ENCODE results near the gene RBM12. TPM values are rescaled to one million over a fixed set of nuclear protein-coding genes. Genes with fewer than 3 reads are reported as not detected.

Gene RBM12
- total and polyA plus RNA-seq, 2 donors (not counting 3 experiments of a cell fraction or from before 2014, with no cell fraction given) = 98.0 to 121 TPM

DNA sequence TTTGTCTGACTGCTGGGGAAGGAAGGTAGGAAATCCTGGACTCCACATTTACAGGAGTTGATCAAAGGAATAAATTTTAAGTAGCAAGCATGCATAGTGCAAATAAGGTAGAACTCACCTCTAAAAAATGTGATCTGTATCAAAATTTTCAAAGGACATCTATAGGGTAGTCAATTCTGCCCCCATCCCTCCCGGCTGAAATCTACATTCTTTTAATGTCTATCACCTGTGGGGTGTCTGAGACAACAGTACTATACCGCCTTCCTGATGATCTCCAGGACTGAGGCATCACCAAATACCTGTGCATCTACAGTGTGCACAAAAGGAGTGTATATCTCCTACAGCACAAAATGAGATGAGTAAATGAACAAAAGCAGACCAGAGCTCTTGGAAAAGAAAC lies 19.9 kb downstream of the RBM12 start:
- intact Hi-C loops (cut with micrococcal nuclease) = no loop called here
- no peak for DNase-seq (ENCODE audit: low read depth, low spot score)
- Histone ChIP-seq H3K9me1 (replicated peaks; ENCODE audit: control insufficient read depth, extremely low read depth, insufficient read depth, low read length) (no peaks in the 10 kb centered on the region), H3K79me2 (ENCODE audit: control insufficient read depth, insufficient read depth, low read length) (peaks cover 63% of the 10 kb centered on the region), H3K9ac (replicated peaks; ENCODE audit: extremely low read depth, insufficient read depth, low read length) (no peak overlapping the region), H3K36me3 (ENCODE audit: control insufficient read depth in 2 of 2, extremely low read depth in 1 of 2, insufficient read depth in 2 of 2, low read length in 2 of 2) (peaks cover 0 to 3% of the 10 kb centered on the region in 2 experiments), H3K4me1 (ENCODE audit: control insufficient read depth, extremely low read depth, insufficient read depth, low read length) (no peaks in the 10 kb centered on the region), H4K20me1 (replicated peaks; ENCODE audit: control insufficient read depth, extremely low read depth, insufficient read depth, low read length) (peaks cover 3% of the 10 kb centered on the region), H3K27ac (ENCODE audit: insufficient read depth, low read depth, low read length) (no peak overlapping the region), H3K4me2 (ENCODE audit: insufficient read depth, low read length) (no peak overlapping the region), H2AFZ (ENCODE audit: low read depth, low read length) (no peak overlapping the region), H3K27me3 (ENCODE audit: control insufficient read depth in 2 of 2, insufficient read depth in 2 of 2, low read length in 2 of 2) (no peaks in the 10 kb centered on the region), H3K9me3 (replicated peaks; ENCODE audit: control insufficient read depth, insufficient read depth, low read length) (no peaks in the 10 kb centered on the region), H3K4me3 (replicated peaks in 1 of 3; ENCODE audit: insufficient read depth in 1 of 3, low read depth in 1 of 3, low read length in 3 of 3) (no peak overlapping the region)
- no TSS peak for BruUV-seq (replicated peaks)
- dilution Hi-C loops (cut with MboI; ENCODE audit: extremely low pct_ligation_motif_present, low sequenced_read_pairs) = no loop called here
- FAIRE-seq = no peak
- TF ChIP-seq POLR2AphosphoS5 (IDR thresholded peaks at IDR 0.05; ENCODE audit: insufficient read depth, low read depth, low read length) (no peak), MYC (IDR thresholded peaks at IDR 0.05; ENCODE audit: low read depth, low read length) (no peak), JUN (IDR thresholded peaks at IDR 0.05; ENCODE audit: borderline replicate concordance, insufficient read depth, insufficient read length, low read depth) (no peak), EZH2 (IDR thresholded peaks at IDR 0.05; ENCODE audit: borderline replicate concordance, low read depth, low read length, severe bottlenecking) (no peak), POLR2A (IDR thresholded peaks at IDR 0.05; ENCODE audit: low read depth, low read length) (no peak), FOS (IDR thresholded peaks at IDR 0.05; ENCODE audit: borderline replicate concordance, insufficient read depth, low read length) (no peak), GATA2 (IDR thresholded peaks at IDR 0.05; ENCODE audit: insufficient read depth, insufficient read length, low read depth, low read length) (no peak)
- TF ChIP-seq, protein P1, sequence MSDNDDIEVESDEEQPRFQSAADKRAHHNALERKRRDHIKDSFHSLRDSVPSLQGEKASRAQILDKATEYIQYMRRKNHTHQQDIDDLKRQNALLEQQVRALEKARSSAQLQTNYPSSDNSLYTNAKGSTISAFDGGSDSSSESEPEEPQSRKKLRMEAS (IDR thresholded peaks at IDR 0.05; ENCODE audit: insufficient read depth, insufficient read length) = no peak
- TF ChIP-seq, protein P2, sequence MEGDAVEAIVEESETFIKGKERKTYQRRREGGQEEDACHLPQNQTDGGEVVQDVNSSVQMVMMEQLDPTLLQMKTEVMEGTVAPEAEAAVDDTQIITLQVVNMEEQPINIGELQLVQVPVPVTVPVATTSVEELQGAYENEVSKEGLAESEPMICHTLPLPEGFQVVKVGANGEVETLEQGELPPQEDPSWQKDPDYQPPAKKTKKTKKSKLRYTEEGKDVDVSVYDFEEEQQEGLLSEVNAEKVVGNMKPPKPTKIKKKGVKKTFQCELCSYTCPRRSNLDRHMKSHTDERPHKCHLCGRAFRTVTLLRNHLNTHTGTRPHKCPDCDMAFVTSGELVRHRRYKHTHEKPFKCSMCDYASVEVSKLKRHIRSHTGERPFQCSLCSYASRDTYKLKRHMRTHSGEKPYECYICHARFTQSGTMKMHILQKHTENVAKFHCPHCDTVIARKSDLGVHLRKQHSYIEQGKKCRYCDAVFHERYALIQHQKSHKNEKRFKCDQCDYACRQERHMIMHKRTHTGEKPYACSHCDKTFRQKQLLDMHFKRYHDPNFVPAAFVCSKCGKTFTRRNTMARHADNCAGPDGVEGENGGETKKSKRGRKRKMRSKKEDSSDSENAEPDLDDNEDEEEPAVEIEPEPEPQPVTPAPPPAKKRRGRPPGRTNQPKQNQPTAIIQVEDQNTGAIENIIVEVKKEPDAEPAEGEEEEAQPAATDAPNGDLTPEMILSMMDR (IDR thresholded peaks at IDR 0.05; ENCODE audit: extremely low read depth in 1 of 2, insufficient read depth in 1 of 2, low read depth in 1 of 2, low read length in 2 of 2) = no peak
- ChIA-PET POLR2A (no interaction called here), CTCF (no interaction called here)

Measured in endothelial cell of umbilical vein (primary cell).